Kidney epithelial cell (primary cell): ENCODE measurements around the gene PLPPR1. TPM values are rescaled to one million over a fixed set of nuclear protein-coding genes. Genes with fewer than 3 reads are reported as not detected.

Source experiments
- DNase-seq: peaks from one replicate; pipeline ENCODE4 v3.0.0-alpha.2; 2010; ENCODE audit warnings: low read depth
- H3K27me3 ChIP-seq: 2 replicates; pipeline ENCODE4 v1.6.0; 2011; ENCODE audit warnings: low read length; ENCODE audit not compliant: control insufficient read depth, insufficient read depth
- H3K36me3 ChIP-seq: 2 replicates; pipeline ENCODE4 v1.5.1; 2011; ENCODE audit warnings: low read length; ENCODE audit not compliant: control insufficient read depth, insufficient read depth
- H3K4me3 ChIP-seq: 2 replicates; pipeline ENCODE4 v1.5.1; 2011; ENCODE audit warnings: low read depth, mild to moderate bottlenecking, control low read depth, low read length
- total RNA-seq: library from RNA; depleted of rRNA; stranded (reverse); fragments of >200 nt; gene quantifications from 2 replicates; pipeline ENCODE4 v1.2.3, GENCODE V29; 2015
- TF ChIP-seq, protein P1 (sequence below): IDR thresholded peaks from 2 replicates; pipeline ENCODE4 v1.5.1; 2011; ENCODE audit warnings: mild to moderate bottlenecking, moderate library complexity, low read length, control low read depth, inconsistent platforms; ENCODE audit not compliant: insufficient read depth, poor library complexity, severe bottlenecking

PLPPR1 gene
- total RNA-seq, 1 donor from 2014 or later: 0.08 TPM

DNA sequence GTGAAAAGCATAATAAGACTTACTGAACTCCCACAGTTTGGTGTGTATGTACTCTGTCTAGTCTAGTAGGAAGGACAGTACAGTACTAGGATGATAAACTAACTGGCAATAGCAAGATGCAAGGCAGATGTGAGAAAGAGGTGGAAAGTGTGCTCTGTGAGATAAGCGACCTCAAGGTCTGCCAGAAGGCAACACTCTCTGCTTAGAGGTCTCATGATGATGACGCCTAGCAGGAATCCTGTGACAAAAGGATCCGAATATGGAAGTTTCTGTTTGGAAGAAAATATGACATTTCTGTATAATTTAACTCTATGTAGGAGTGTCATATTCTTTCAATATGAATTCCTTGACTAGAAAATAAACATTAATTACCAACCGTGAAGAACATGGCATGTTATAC, 112.2 kb downstream of the PLPPR1 start:
- no peak for DNase-seq
- Histone ChIP-seq H3K27me3 (no peaks in the 10 kb centered on the region), H3K36me3 (no peaks in the 10 kb centered on the region), H3K4me3 (no peak overlapping the region)
- TF ChIP-seq, protein P1, sequence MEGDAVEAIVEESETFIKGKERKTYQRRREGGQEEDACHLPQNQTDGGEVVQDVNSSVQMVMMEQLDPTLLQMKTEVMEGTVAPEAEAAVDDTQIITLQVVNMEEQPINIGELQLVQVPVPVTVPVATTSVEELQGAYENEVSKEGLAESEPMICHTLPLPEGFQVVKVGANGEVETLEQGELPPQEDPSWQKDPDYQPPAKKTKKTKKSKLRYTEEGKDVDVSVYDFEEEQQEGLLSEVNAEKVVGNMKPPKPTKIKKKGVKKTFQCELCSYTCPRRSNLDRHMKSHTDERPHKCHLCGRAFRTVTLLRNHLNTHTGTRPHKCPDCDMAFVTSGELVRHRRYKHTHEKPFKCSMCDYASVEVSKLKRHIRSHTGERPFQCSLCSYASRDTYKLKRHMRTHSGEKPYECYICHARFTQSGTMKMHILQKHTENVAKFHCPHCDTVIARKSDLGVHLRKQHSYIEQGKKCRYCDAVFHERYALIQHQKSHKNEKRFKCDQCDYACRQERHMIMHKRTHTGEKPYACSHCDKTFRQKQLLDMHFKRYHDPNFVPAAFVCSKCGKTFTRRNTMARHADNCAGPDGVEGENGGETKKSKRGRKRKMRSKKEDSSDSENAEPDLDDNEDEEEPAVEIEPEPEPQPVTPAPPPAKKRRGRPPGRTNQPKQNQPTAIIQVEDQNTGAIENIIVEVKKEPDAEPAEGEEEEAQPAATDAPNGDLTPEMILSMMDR: no peak

DNA sequence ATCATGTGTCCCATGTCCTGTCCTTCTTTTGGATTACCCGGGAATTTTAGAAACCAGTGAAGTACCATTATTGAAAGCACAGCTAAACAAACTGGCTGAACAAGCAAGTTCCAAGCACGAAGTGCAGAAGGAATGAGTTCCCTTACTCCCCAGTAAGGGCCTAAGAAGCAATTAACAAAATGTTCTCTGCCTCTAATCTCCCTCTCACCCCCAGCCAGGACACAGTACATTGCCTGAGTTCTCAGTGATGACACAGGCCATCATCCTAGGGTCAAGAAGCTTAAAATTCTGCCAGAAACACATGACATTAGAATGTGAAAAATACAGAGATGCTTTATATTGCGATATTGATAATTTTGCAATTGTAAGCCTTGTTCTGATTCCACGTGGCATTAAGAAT, 118.0 kb downstream of the PLPPR1 start:
- Histone ChIP-seq H3K4me3 (no peak overlapping the region), H3K36me3 (no peaks in the 10 kb centered on the region), H3K27me3 (no peaks in the 10 kb centered on the region)
- TF ChIP-seq, protein P1: no peak
- no peak for DNase-seq

DNA sequence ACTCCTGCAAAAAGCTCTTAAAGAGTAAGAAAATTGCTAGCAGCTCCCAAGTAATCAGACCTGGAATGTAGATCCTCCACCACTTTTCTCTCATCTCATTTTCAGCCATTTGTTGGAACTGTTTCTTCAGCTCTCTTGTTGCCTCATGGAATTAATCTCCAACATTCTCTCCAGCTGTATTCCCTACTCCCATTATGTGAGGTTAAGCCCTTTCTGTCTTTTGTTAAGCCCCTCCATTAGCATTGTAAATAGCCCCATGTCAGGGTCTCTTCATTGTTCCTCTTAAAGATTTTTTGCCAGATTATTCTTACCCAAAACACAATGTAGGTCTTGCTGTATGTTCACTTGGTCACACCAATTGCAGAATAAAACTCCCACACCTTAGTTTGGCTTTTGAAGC, 119.8 kb downstream of the PLPPR1 start:
- TF ChIP-seq, protein P1: no peak
- no peaks in the 10 kb centered on the region for H3K36me3 ChIP-seq
- no peaks in the 10 kb centered on the region for H3K27me3 ChIP-seq
- DNase-seq: no peak
- no peak overlapping the region for H3K4me3 ChIP-seq

DNA sequence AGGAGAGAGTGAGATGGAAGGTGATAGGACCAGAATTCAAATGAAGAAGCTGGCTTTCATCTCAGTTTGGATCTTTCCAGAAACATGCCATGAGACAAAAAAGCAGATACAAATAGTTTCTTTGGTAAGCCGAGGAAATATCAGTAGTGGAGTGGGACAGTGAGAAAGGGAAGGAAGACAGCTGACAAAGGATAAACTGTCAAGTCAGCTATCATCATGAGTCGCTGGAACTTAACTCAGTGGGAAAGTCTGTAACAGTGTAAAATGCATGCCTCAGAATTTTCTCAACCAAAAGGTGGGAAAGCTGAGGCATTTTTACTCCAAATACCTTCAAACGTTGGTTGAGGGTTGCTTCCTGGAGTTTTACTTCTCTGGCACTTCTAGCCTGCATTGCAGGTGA, 129.8 kb downstream of the PLPPR1 start:
- DNase-seq: no peak
- H3K4me3 ChIP-seq: no peak overlapping the region
- H3K36me3 ChIP-seq: no peaks in the 10 kb centered on the region
- TF ChIP-seq, protein P1: no peak
- H3K27me3 ChIP-seq: no peaks in the 10 kb centered on the region

DNA sequence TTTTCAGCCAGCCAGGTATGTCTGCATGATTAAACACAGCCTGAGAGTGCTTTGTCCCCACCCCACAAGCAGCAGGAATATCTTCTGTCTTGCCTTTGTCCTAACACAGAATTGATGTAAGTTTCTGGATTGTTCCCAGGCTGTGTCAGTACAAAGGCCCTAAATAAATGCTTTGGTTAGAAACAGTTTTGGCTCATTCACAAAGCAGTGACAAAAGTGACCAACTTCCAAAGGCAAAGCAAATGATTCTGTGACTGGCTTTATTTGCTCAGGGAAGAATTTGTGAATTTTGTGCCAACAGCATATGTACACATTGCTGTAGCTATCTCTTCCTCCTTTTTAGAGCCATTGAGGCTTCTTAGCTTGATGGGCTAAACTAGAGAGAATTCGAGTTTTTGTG, 133.7 kb downstream of the PLPPR1 start:
- TF ChIP-seq, protein P1: no peak
- H3K36me3 ChIP-seq: no peaks in the 10 kb centered on the region
- H3K27me3 ChIP-seq: no peaks in the 10 kb centered on the region
- no peak overlapping the region for H3K4me3 ChIP-seq
- no peak for DNase-seq

DNA sequence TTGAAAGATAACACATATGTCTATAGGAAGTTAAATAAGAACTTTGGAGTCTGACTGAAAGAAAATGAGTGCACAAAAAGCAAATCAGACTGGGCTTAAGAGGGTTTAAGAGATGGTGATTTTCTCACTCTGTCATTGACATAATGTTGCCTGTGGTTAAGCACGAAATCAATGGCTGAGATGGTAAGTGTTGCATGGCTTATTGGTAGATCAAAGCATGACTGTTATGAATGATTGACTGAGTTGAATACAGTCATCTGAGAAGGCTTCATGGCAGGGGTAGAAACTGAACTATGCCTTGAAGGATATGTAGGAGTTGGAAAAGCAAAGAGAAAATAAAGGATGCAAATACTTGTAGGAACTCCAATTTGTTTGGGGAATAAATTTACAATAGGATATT, 136.6 kb downstream of the PLPPR1 start:
- TF ChIP-seq, protein P1: no peak
- DNase-seq: no peak
- Histone ChIP-seq H3K36me3 (no peaks in the 10 kb centered on the region), H3K4me3 (no peak overlapping the region), H3K27me3 (no peaks in the 10 kb centered on the region)
